HG02870 (cell line): ENCODE results near the gene LTB.

Experiments
- ATAC-seq: cut with Tn5 transposase; IDR thresholded peaks from one replicate; pipeline ENCODE4 v1.9.1; 2021; ENCODE audit warnings: mild to moderate bottlenecking, moderate library complexity; ENCODE audit not compliant: unreplicated experiment

LTB gene, protein sequence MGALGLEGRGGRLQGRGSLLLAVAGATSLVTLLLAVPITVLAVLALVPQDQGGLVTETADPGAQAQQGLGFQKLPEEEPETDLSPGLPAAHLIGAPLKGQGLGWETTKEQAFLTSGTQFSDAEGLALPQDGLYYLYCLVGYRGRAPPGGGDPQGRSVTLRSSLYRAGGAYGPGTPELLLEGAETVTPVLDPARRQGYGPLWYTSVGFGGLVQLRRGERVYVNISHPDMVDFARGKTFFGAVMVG

DNA sequence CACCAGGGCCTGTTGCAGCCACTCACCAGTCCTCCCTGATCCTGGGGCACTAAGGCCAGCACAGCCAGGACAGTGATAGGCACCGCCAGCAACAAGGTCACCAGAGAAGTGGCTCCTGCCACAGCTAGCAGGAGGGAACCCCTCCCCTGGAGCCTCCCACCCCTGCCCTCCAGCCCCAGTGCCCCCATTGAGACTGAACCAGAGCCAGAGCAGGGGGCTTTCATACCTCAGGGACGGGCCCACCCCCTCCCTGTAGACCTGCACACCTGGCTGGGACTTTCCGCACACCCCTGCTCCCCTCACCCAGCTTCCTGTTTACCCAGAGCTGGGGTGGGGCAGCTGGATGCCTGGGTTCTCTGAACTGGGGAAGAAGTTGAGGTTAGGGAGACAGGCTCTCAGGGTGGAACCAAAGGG, at the start of gene LTB:
Gene LTB, minus strand, starts transcription at position 195 of the 414 bp plus-strand sequence. Its CDS starts 7 bp downstream, at position 188.
- no peak for ATAC-seq

DNA sequence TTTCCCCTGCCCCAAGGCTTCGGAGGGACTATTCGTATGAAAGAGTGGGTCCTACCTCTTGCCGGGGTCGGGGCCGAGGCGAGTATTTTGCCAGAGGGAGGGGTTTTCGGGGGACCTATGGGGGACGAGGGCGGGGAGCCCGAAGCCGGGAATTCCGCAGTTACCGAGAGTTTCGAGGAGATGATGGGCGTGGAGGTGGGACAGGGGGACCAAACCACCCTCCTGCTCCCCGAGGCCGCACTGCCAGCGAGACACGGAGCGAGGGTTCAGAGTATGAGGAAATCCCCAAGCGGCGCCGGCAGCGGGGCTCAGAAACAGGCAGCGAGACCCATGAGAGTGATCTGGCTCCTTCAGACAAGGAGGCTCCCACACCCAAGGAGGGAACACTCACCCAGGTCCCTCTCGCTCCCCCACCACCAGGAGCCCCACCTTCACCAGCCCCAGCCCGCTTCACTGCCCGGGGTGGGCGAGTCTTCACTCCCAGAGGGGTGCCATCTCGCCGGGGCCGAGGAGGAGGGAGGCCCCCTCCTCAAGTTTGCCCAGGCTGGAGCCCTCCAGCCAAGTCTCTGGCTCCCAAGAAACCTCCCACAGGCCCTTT, 49.6 kb upstream of the LTB start:
- ATAC-seq, result no peak

DNA sequence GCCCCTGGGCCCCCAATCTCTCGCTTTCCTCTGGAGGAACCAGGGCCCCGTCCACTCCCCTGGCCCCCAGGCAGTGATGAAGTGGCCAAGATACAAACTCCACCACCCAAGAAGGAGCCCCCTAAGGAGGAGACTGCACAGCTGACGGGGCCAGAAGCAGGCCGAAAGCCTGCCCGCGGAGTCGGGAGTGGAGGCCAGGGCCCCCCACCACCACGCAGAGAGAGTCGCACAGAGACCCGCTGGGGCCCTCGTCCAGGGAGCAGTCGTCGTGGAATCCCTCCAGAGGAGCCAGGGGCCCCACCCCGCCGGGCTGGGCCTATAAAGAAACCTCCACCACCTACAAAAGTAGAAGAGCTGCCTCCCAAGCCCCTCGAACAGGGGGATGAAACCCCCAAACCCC, 49.0 kb upstream of the LTB start:
- ATAC-seq, result no peak

DNA sequence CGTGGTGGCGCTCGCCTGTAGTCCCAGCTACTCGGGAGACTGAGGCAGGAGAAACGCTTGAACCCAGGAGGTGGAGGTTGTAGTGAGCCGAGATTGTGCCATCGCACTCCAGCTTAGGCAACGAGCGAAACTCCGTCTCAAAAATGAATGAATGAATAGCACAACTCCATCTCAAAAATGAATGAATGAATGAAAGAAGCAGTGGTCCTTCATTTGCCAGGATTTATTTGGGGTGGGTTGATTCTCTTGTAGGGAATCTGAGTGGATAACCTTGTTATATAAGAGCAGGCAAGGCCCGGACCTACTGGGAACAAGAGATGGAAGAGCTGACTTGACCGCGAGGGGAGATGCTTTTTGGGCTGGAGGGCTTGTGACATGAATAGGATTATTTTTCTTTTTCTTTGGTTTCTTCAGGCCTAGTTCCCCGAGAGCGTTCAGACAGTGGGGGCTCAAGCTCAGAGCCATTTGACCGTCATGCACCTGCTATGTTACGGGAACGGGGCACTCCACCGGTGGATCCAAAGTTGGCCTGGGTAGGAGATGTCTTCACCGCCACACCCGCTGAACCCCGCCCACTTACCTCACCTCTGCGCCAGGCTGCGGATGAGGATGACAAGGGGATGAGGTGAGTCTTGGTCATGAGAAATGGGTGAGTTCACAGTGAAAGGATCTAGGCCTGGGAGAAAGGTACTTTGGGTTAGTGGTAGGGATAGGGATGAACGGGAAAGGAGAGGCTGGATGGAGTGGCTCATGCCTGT, 48.1 kb upstream of the LTB start:
- no peak for ATAC-seq

DNA sequence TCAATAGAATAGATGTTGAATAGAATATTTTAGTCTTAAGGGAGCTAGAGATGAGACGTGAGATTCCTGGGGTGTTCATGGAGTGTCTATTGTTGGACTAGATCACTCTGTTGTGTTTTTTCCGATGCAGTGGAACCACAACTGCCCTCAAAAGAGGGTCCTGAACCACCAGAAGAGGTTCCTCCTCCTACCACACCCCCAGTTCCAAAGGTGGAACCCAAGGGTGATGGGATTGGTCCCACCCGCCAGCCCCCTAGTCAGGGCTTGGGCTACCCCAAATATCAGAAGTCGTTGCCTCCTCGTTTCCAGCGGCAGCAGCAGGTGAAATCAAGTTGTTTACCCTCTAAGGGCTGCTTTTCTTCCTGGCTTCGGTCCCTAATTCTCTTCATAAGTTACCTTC, 46.8 kb upstream of the LTB start:
- ATAC-seq, result no peak

DNA sequence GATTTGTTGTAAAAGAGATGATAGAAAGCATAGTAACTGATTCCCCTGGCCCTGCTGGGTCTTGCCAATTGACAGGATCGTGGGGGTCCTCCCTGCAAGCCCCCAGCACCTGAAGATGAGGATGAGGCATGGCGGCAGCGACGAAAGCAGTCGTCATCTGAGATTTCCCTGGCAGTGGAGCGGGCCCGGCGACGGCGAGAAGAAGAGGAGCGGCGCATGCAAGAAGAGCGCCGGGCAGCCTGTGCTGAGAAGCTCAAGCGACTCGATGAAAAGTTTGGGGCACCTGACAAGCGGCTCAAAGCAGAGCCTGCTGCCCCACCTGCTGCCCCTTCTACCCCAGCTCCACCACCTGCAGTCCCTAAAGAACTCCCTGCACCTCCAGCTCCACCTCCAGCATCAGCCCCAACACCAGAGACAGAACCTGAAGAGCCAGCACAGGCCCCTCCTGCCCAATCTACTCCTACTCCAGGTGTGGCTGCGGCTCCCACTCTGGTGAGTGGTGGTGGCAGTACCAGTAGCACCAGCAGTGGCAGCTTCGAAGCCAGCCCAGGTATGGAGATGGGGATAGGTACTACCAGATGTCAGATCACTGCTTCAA, 45.6 kb upstream of the LTB start:
- no peak for ATAC-seq

DNA sequence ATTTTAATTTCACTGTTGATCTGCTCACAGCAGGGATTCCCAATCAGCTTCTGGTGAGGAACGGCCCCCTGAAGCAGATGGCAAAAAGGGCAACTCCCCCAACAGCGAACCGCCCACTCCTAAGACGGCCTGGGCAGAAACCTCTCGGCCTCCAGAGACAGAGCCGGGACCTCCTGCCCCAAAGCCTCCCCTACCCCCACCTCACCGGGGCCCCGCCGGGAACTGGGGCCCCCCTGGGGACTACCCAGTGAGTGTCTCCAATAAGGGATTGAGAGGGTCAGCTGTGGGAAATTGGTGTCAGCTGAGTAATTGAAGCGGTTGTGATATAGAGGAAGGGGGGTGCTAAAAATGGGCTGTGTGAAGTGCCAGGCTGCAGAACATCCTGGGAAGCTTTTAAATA, 44.7 kb upstream of the LTB start:
- ATAC-seq, result no peak

DNA sequence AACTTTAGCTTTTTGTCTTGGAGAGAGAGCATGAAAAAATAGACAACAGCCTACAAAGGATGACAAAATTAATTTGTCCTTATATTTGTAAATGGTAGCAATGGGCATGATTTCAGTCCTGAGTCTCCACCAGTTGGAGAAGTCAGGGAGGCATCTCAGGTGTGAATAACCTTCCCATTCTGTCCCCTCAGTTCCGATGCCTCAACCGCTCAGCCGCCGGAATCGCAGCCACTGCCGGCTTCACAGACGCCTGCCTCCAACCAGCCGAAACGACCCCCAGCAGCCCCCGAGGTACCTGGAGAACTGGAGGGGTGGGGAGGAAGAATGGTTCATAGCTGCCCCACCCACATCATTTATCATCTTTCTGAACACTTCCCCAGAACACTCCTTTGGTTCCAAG, 41.8 kb upstream of the LTB start:
- no peak for ATAC-seq

DNA sequence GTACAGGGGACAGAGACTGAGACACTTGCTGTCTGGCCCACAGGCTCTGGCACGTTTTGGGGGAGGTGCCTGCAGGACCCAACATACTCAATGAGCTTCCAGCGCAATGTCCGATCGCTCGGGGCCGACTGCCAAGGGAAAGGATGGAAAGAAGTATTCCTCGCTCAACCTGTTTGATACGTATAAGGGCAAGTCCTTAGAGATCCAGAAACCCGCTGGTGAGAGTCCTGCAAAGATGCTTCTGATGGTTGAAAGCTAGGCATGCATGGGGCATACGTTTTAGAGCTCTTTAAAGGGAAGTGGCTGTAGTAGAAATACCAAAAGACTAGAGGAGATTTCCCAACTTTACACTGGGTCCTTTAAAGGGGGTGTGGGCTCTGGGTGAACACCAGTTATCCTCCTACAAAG, 40.5 kb upstream of the LTB start:
- no peak for ATAC-seq

DNA sequence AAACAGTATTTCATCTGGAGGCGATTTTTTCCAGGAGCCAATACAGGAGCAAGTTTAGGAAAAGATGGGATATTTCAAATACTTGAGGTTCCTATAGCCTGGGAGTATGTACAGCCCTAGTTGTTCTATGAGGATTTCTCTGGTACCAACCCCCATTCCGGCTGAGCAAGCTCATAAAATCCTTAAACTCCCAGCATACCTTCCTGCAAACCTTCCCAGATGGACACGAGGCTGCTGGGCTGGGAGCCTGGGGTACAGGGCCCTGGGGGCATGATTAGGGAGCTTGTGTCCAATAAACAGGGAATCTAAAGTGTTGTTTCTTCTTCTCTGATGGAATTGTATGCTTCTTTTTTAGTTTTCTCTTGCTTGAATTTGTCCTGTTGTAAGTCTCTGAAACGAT, 39.8 kb upstream of the LTB start:
- ATAC-seq, result no peak

DNA sequence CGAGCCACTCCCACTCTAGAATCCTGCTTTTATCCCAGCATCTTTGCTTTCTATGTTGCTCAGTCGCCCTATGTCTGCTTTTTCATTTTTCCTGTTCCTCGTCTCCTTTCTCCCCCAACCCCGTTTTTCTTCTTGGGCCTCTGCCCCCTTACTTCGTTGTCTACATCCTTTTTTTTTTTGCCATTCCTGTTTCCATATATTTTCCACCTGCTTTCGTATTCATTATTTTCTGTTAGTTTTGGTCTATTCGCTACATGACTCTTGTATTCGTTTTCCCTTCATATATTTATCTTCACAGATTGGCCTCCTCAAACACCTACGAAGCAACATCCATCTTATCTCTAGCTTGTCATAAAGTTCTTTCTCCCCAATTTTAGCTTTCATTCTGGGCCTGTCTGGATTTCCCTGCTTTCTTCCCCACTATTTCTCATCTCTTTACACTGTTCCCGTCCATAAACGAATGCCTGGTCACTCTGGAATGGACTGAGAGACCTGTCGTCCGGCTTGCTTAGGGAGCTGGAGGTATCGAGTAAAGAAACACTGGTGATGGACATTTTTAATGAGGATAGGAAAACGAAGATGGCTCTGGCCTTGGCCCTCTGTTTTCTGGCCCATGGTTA, 39.2 kb upstream of the LTB start:
- no peak for ATAC-seq

DNA sequence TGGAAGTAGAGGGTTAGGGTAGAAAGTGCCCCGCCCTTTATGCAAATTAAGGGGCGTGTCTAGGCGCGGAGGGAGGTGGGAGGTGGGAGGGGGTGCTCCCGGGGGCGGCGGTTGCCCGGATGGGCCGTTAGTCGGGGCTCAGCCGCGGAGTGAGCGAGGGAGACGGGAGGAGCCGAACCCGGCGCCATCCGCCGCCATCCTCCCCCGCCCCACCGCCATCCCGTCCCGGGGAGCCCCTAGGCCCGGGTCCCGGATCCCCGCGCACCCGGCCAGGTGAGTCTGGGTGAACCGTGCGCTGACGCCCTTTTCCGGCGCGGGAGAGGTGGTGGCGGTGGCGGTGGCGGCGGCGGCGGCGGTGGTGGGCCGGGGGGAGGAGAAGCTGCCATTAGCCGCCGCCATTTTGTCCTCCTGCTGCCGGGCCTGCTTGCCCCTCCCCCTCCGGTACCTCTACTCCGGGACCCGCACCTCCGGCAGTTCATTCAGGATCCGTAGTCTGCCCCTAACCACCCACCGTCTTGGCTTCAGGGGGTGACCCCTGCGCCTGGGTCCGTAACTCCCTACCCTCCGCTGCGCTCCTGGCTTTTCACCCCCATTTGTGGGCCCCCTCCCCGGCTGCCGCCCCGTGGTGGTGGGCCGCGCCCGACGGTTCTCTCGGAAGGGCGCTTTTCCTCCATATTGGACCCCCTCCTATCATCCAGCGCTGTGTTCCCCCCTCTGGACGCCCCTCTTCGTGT, 38.5 kb upstream of the LTB start, which contains the start of gene PRRC2A:
Gene PRRC2A, plus strand, starts transcription at position 130 of the 734 bp plus-strand sequence. CDS start 2,075 bp downstream, outside the sequence.
- ATAC-seq, result peak; percentile 56

DNA sequence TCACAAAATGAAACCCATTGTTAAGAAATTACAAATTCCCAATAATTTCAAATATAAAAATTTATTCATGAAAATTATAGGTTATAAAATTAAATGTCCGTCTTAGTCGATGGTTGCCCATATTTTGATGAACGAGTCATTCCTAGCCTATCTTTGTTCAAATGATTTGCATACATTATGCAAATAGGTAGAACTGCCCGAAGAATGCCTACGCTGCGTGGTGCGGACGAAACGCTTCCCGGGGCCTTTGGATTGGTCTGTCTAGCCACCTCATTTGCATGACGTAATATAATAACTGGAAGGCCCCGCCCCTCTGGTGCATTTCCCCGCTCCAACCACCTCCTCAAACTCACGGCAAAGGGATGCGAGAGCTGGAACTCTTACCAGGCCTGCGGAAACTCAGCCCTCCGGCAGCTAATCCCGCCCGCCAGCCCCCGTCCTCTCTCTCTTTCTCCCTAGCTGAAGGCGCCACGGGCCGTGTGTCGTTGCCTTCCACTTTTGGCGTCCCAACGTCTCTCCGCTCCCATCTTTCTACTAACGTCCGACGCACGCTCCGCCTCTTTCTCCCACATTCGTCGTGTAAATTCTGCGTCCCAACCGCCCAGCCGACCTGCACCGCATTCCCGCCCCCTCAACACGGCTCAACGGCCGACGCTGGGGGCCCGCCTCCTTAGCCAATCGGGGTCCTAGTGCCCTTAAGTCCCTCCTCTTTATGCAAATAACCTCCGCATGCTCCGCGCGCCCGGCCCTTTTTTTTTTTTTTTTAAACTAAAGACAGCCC, 37.8 kb upstream of the LTB start:
- peak; percentile 81 for ATAC-seq

DNA sequence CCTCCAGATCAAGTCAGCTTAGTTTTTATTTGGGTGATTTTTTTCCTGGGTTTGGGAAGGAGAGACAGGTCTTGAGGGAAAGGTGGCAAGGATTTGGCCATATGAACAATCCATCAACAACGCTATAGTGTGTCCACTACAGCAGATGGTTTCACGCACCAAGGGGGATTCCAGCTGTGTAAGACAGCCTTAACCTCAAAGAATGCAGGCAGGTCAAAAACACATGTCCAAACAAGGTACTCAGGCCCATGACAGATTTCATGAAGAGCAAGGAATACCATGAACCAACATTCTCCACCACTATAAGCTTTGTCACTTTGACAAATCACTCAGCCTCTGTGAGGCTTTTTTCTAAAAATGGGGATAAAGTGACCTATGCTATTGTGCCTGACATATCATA, 34.8 kb upstream of the LTB start:
- no peak for ATAC-seq

DNA sequence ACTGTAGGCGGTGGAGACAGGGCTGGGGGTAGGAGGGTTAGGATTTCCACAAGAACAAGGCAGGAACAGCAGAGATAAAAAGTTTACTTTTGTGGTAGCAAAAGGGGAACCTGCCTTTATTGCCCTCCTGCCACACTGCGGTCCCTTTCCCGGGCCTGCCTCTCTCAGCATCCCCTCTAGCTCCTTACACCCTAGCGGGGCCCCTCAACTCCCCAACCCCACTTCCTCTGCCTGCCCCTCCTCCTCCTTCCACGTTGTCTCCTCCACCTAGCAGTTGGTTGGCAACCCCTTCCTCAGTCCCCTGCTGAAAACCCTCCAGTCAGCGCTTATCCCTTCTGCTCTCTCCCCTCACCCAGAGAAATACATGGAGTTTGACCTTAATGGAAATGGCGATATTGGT, 33.5 kb upstream of the LTB start:
- no peak for ATAC-seq

DNA sequence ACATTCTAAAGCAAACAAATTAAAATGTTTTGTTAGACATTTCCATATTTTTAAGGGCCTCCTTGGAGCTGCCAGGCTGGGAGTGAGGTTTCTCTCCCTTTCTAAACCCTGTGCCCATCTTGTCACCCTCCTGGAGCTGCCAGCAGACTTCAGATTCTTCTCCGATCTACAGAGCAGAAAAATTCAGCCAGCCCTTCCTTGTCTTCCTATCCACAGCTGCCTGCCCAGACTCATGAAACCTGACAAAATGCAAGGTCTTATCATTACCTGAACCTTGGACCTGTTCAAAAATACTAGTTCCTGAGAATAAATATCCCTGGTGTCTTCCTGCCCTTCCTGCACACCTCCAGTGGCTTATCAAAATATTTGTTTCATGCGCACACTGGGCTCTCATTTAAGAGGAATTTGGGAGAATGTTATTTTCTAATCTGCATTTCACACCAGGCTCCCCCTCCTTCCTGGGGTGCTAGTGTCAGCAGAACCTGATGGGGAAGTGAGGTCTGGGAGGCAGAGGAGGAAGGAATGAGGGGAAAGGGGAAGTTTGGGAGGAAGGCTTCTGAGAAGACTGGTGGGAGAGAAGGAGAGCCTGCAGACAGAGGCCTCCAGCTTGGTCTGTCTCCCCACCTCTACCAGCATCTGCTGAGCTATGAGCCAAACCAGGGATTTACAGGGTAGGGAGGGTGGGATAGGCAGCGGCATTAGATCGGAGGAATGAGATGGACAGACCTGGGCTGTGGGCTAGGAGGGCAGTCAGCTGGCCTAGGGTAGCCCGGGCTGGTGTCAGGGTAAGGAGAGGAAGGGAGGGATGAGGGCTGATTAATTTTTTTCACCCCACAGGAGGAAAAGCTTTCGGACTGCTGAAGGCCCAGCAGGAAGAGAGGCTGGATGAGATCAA, 32.7 kb upstream of the LTB start, which contains the start of gene AIF1:
Gene AIF1, plus strand, starts transcription at position 551 of the 895 bp plus-strand sequence. Its CDS starts 96 bp downstream, at position 647.
- no peak for ATAC-seq

DNA sequence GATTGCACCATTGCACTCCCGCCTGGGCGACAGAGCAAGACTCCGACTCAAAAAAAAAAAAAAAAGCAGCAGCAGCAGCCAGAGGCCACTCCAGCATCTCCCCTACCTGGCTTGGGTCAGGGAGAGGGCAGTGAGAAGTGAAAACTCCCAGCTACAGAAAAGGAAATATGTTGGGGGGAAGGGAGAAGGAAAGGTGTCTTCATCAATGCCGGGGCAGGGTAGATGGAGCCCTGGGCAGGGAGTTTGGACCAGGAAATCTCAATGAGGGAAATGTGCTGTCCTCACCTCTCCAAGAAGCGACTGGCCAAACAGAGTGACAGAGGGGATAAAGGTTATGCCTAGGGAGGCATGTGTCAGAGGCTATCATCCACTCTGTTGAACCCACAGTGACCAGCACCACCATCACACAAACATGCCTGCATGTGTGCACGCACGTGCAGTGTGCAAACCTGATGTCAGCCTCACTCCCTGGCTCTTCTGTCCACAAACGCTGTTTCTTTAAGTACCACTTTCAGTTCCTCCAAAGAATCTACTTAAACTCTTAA, 31.9 kb upstream of the LTB start:
- no peak for ATAC-seq

DNA sequence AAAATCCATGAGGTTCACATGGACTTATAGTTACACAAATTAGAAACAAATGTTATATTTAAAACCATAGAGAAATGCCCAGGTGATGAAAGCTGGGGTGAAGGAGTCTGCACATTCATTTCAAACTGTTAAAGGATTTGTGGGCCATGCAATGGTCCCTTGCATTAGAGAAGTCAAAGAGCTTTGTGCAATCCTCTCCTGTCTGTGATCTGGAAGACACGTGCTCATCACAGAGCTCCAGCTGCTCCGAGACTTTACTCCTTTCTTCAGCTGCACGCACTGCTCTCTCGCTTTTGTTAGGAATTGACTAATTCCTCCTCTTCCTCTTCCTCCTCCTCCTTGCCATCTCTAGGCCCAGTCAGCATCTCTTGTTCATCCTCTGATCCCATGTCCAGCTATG, 28.7 kb upstream of the LTB start:
- no peak for ATAC-seq
